NCI-H82 treated with DMSO at 0.1 percent for 48 hours (cell line): ENCODE data around the gene ARHGEF28.

ENCODE experiments used
- DNase-seq: peaks from one replicate; lab custom pipeline; 2025; ENCODE audit not compliant: unreplicated experiment; lab: John Stamatoyannopoulos, UW

Gene ARHGEF28

GRCh38 chr5:73989956-73990355, 364.0 kb downstream of the ARHGEF28 start:
- DNase-seq, result no peak
